Measurements from ENCODE around the gene IL25. TPM values are rescaled to one million over a fixed set of nuclear protein-coding genes. Genes with fewer than 3 reads are reported as not detected.

Gene IL25
- total and polyA plus RNA-seq, 2 of the 13 experiments (the other 11 are each of a cell fraction or from before 2014, with no cell fraction given), result not detected

- in situ Hi-C loops (cut with HindIII; ENCODE audit: extremely low pct_ligation_motif_present, low pct_unique_long_range_greater_than_20kb), result no loop called here
- DNase-seq (ENCODE audit: low spot score) (no peak), ATAC-seq (no peak), FAIRE-seq (no peak)
- H3K27me3 ChIP-seq (ENCODE audit: control insufficient read depth in 1 of 2, insufficient read depth in 2 of 2, low read length in 2 of 2), result peaks cover 25 to 91% of the 10 kb centered on the region in 2 experiments
- H3K4me1 ChIP-seq (ENCODE audit: insufficient read depth, low read length), result no peaks in the 10 kb centered on the region
- intact Hi-C loops (cut with micrococcal nuclease; ENCODE audit: unreplicated experiment), result loop anchor here (5.0 kb wide), 1 partner anchor 261 kb away; no protein-coding TSS in a partner anchor
- no peak overlapping the region for H2AFZ ChIP-seq (ENCODE audit: low read length)
- ChIA-PET CTCF (ENCODE audit: low intra/inter-chr PET ratio, low total read pairs) (interaction anchor here (1.1 kb wide), 1 partner anchor 55 kb away, joined by 3 read pairs; no protein-coding TSS in a partner anchor), POLR2A (interaction anchor here (1.4 to 1.5 kb wide), 2 partner anchors 56 to 61 kb away, joined by 3 to 4 read pairs; no protein-coding TSS in a partner anchor)
- 17% methylated on average over 10 of the region's 10 CpGs for WGBS (ENCODE audit: low lambda C conversion rate)
- H3K36me3 ChIP-seq (replicated peaks in 1 of 2; ENCODE audit: control insufficient read depth in 1 of 2, insufficient read depth in 2 of 2, low read length in 2 of 2), result no peaks in the 10 kb centered on the region
- H3K79me2 ChIP-seq (ENCODE audit: insufficient read depth, low read length), result no peaks in the 10 kb centered on the region
- H3K9me3 ChIP-seq (ENCODE audit: low read length), result no peaks in the 10 kb centered on the region
- H3K9ac ChIP-seq (ENCODE audit: insufficient read depth, low read depth, low read length), result no peak overlapping the region
- no peak overlapping the region for H3K27ac ChIP-seq (ENCODE audit: extremely low read length, insufficient read depth, low read length)
- no peaks in the 10 kb centered on the region for H4K20me1 ChIP-seq (ENCODE audit: insufficient read depth, low read length)
- H3K4me3 ChIP-seq (replicated peaks in 1 of 3; ENCODE audit: insufficient read depth in 1 of 3, low read depth in 2 of 3, low read length in 3 of 3), result no peak overlapping the region
- no TSS peak for BruUV-seq (replicated peaks)
- H3K4me2 ChIP-seq (ENCODE audit: low read depth, low read length), result no peak overlapping the region
- TF ChIP-seq CCDC6 (CRISPR knock-in tag; IDR thresholded peaks at IDR 0.05), result no peak
- TF ChIP-seq, protein P1, sequence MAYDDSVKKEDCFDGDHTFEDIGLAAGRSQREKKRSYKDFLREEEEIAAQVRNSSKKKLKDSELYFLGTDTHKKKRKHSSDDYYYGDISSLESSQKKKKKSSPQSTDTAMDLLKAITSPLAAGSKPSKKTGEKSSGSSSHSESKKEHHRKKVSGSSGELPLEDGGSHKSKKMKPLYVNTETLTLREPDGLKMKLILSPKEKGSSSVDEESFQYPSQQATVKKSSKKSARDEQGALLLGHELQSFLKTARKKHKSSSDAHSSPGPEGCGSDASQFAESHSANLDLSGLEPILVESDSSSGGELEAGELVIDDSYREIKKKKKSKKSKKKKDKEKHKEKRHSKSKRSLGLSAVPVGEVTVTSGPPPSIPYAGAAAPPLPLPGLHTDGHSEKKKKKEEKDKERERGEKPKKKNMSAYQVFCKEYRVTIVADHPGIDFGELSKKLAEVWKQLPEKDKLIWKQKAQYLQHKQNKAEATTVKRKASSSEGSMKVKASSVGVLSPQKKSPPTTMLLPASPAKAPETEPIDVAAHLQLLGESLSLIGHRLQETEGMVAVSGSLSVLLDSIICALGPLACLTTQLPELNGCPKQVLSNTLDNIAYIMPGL (CRISPR knock-in tag; IDR thresholded peaks at IDR 0.05; ENCODE audit: borderline replicate concordance in 1 of 2, low read depth in 1 of 2), result no peak
- TF ChIP-seq ZNF619 (CRISPR knock-in tag; IDR thresholded peaks at IDR 0.05), result no peak
- TF ChIP-seq, protein P2, sequence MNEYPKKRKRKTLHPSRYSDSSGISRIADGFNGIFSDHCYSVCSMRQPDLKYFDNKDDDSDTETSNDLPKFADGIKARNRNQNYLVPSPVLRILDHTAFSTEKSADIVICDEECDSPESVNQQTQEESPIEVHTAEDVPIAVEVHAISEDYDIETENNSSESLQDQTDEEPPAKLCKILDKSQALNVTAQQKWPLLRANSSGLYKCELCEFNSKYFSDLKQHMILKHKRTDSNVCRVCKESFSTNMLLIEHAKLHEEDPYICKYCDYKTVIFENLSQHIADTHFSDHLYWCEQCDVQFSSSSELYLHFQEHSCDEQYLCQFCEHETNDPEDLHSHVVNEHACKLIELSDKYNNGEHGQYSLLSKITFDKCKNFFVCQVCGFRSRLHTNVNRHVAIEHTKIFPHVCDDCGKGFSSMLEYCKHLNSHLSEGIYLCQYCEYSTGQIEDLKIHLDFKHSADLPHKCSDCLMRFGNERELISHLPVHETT (CRISPR knock-in tag; conservative IDR thresholded peaks at IDR 0.05), result no peak
- no peak for TF ChIP-seq SATB2 (CRISPR knock-in tag; IDR thresholded peaks at IDR 0.05)
- TF ChIP-seq MTF1 (CRISPR knock-in tag; IDR thresholded peaks at IDR 0.05), result no peak
- TF ChIP-seq ZGPAT (CRISPR knock-in tag; IDR thresholded peaks at IDR 0.05), result no peak
- TF ChIP-seq MIER2 (CRISPR knock-in tag; IDR thresholded peaks at IDR 0.05), result no peak
- no peak for TF ChIP-seq EP300 (IDR thresholded peaks at IDR 0.05; ENCODE audit: low read depth in 2 of 2, low read length in 2 of 2)
- TF ChIP-seq EP300 (CRISPR knock-in tag; IDR thresholded peaks at IDR 0.05; ENCODE audit: borderline replicate concordance), result no peak
- TF ChIP-seq SKI (IDR thresholded peaks at IDR 0.05; ENCODE audit: partially characterized antibody), result no peak
- no peak for TF ChIP-seq CC2D1A (CRISPR knock-in tag; IDR thresholded peaks at IDR 0.05)
- no peak for TF ChIP-seq ZFP1 (CRISPR knock-in tag; IDR thresholded peaks at IDR 0.05)
- TF ChIP-seq TERF1 (CRISPR knock-in tag; IDR thresholded peaks at IDR 0.05), result no peak
- TF ChIP-seq HHEX (CRISPR knock-in tag; IDR thresholded peaks at IDR 0.05), result no peak
- TF ChIP-seq ZNF737 (CRISPR knock-in tag; IDR thresholded peaks at IDR 0.05; ENCODE audit: borderline replicate concordance), result no peak
- TF ChIP-seq ZNF503 (CRISPR knock-in tag; IDR thresholded peaks at IDR 0.05), result no peak
These were observed 10.3 kb downstream of the IL25 start for GRCh38 chr14:23382731-23383440.

All from HepG2 (cell line).